HL-60 (cell line): ENCODE results near the gene MRTFA.

ENCODE experiments used
- DNase-seq, 2 experiments: peaks; one replicate each; pipeline ENCODE4 v3.0.0-alpha.2; 2010 to 2020; ENCODE audit warnings: low read depth in 1 of 2, low spot score in 1 of 2
- H3K27ac ChIP-seq: fragments of 250-450 bp; sonication (Bioruptor Pico); replicated peaks from 2 replicates; pipeline ENCODE4 v1.5.1; 2020; ENCODE audit warnings: mild to moderate bottlenecking, moderate library complexity
- H3K27me3 ChIP-seq: fragments of 250-450 bp; sonication (Bioruptor Pico); 2 replicates; pipeline ENCODE4 v1.5.1; 2021; ENCODE audit warnings: mild to moderate bottlenecking, moderate library complexity; ENCODE audit not compliant: insufficient read depth, poor library complexity, severe bottlenecking
- H3K4me3 ChIP-seq: replicated peaks from 2 replicates; pipeline ENCODE4 v1.5.1; 2011; ENCODE audit warnings: mild to moderate bottlenecking, control low read depth, low read length; ENCODE audit not compliant: insufficient read depth
- GABPA ChIP-seq: IDR thresholded peaks from 2 replicates; pipeline ENCODE4 v1.6.1; 2012; ENCODE audit warnings: low read depth
- POLR2AphosphoS5 ChIP-seq: IDR thresholded peaks from 2 replicates; pipeline ENCODE4 v1.6.1; 2012; ENCODE audit warnings: low read depth
- SPI1 ChIP-seq: IDR thresholded peaks from 2 replicates; pipeline ENCODE4 v1.6.1; 2012; ENCODE audit warnings: low read depth, mild to moderate bottlenecking, borderline replicate concordance
- TF ChIP-seq, protein P1 (sequence below): IDR thresholded peaks from one replicate; pipeline ENCODE4 v1.5.1; 2011; ENCODE audit warnings: low read length, control low read depth, inconsistent platforms; ENCODE audit not compliant: insufficient read depth
- TF ChIP-seq, protein P2 (sequence below): IDR thresholded peaks from 2 replicates; pipeline ENCODE4 v1.6.1; 2012; ENCODE audit warnings: low read depth; ENCODE audit not compliant: insufficient replicate concordance

Gene MRTFA

GRCh38 chr22:40567626-40568328 lies 68.7 kb downstream of the MRTFA start:
- DNase-seq, result no peak
- no peak for TF ChIP-seq SPI1
- no peak for TF ChIP-seq POLR2AphosphoS5
- TF ChIP-seq, protein P1, sequence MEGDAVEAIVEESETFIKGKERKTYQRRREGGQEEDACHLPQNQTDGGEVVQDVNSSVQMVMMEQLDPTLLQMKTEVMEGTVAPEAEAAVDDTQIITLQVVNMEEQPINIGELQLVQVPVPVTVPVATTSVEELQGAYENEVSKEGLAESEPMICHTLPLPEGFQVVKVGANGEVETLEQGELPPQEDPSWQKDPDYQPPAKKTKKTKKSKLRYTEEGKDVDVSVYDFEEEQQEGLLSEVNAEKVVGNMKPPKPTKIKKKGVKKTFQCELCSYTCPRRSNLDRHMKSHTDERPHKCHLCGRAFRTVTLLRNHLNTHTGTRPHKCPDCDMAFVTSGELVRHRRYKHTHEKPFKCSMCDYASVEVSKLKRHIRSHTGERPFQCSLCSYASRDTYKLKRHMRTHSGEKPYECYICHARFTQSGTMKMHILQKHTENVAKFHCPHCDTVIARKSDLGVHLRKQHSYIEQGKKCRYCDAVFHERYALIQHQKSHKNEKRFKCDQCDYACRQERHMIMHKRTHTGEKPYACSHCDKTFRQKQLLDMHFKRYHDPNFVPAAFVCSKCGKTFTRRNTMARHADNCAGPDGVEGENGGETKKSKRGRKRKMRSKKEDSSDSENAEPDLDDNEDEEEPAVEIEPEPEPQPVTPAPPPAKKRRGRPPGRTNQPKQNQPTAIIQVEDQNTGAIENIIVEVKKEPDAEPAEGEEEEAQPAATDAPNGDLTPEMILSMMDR, result no peak
- no peak for TF ChIP-seq GABPA
- TF ChIP-seq, protein P2, sequence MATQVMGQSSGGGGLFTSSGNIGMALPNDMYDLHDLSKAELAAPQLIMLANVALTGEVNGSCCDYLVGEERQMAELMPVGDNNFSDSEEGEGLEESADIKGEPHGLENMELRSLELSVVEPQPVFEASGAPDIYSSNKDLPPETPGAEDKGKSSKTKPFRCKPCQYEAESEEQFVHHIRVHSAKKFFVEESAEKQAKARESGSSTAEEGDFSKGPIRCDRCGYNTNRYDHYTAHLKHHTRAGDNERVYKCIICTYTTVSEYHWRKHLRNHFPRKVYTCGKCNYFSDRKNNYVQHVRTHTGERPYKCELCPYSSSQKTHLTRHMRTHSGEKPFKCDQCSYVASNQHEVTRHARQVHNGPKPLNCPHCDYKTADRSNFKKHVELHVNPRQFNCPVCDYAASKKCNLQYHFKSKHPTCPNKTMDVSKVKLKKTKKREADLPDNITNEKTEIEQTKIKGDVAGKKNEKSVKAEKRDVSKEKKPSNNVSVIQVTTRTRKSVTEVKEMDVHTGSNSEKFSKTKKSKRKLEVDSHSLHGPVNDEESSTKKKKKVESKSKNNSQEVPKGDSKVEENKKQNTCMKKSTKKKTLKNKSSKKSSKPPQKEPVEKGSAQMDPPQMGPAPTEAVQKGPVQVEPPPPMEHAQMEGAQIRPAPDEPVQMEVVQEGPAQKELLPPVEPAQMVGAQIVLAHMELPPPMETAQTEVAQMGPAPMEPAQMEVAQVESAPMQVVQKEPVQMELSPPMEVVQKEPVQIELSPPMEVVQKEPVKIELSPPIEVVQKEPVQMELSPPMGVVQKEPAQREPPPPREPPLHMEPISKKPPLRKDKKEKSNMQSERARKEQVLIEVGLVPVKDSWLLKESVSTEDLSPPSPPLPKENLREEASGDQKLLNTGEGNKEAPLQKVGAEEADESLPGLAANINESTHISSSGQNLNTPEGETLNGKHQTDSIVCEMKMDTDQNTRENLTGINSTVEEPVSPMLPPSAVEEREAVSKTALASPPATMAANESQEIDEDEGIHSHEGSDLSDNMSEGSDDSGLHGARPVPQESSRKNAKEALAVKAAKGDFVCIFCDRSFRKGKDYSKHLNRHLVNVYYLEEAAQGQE, result no peak
- H3K27me3 ChIP-seq, result no peaks in the 10 kb centered on the region
- H3K4me3 ChIP-seq, result no peak overlapping the region
- H3K27ac ChIP-seq, result no peak overlapping the region

DNA sequence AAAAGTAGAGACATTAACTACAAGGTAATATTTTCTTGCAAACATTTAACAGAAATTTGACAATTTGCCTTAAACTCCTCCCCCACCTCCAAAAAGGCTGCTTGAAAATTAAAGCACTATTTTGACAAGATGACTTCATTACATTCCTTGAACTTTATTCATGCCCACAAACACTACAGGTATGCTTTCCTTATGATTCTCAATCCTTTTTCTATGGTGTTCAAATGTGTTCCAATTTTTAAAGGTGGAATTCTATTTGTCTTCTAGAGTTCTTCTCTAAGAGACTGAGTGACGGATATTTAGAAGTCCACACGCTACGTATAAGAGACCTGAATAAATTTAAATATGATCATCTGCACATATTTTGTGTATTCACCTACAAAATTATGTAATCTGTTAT lies 69.4 kb downstream of the MRTFA start:
- Histone ChIP-seq H3K27me3 (no peaks in the 10 kb centered on the region), H3K27ac (no peak overlapping the region), H3K4me3 (no peak overlapping the region)
- DNase-seq, result no peak
- TF ChIP-seq POLR2AphosphoS5 (no peak), GABPA (no peak), SPI1 (no peak)
- TF ChIP-seq, protein P2, result no peak
- TF ChIP-seq, protein P1, result no peak

DNA sequence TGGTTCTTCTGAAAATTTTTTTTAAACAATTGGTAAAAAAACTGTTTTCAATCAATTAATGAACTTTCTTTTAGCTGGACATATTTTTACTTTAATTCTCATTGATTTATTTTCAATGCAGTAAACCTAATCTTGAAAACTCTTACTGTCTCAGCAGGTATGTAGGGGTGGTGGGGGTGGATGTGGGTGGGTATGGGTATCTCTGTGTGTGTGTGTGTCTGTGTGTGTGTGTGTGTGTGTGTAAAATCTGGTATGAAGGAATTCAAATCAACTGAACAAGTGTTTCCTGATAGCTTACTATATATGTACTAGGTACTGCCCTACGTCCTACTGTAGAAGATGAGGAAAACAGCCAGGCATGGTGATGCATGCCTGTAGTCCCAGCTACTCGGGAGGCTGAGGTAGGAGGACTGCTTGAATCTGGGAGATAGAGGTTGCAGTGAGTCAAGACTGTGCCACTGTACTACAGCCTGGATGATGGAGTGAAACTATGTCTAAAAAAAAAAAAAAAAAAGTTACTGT lies 75.5 kb downstream of the MRTFA start:
- TF ChIP-seq POLR2AphosphoS5 (no peak), GABPA (no peak), SPI1 (no peak)
- TF ChIP-seq, protein P2, result no peak
- TF ChIP-seq, protein P1, result no peak
- no peak for DNase-seq

More for the DNA sequence above, 75.5 kb downstream of the MRTFA start:
- Histone ChIP-seq H3K4me3 (no peak overlapping the region), H3K27ac (no peak overlapping the region), H3K27me3 (no peaks in the 10 kb centered on the region)
